Measurements from ENCODE around the gene OVAAL.
"Not testable (repeated sequence)": the region's sequence is repeated elsewhere in the genome, so short reads cannot be mapped to it uniquely, and the experiment has no call there.

Gene OVAAL

GRCh38 chr1:180540697-180541594 is 17.8 kb upstream of the OVAAL start:
- no peak for FAIRE-seq

- no peak for FAIRE-seq
These were observed 16.5 kb upstream of the OVAAL start for GRCh38 chr1:180542113-180542837.

- FAIRE-seq: no peak
These were observed 16.0 kb upstream of the OVAAL start for GRCh38 chr1:180542838-180543145.

GRCh38 chr1:180544050-180544449 is 14.7 kb upstream of the OVAAL start:
- no peak for FAIRE-seq

- FAIRE-seq: no peak
These were observed 12.8 kb upstream of the OVAAL start for GRCh38 chr1:180545991-180546390.

- FAIRE-seq: no peak
These were observed 10.0 kb upstream of the OVAAL start for GRCh38 chr1:180548686-180549317.

- not testable (repeated sequence) for FAIRE-seq
These were observed 9.0 kb upstream of the OVAAL start for GRCh38 chr1:180549770-180550169.

- no peak for FAIRE-seq
These were observed 8.5 kb upstream of the OVAAL start for GRCh38 chr1:180550241-180550640.

- no peak for FAIRE-seq
These were observed 6.8 kb upstream of the OVAAL start for GRCh38 chr1:180551997-180552396.

- FAIRE-seq: not testable (repeated sequence)
These were observed 5.7 kb upstream of the OVAAL start for GRCh38 chr1:180553046-180553445.

- FAIRE-seq: no peak
These were observed 3.4 kb upstream of the OVAAL start for GRCh38 chr1:180555411-180555810.

- no peak for FAIRE-seq
These were observed 1.6 kb downstream of the OVAAL start for GRCh38 chr1:180560200-180560867.

GRCh38 chr1:180560868-180561600 is 2.3 kb downstream of the OVAAL start:
- no peak for FAIRE-seq

GRCh38 chr1:180562640-180563025 is 3.9 kb downstream of the OVAAL start:
- no peak for FAIRE-seq

GRCh38 chr1:180563026-180563827 is 4.5 kb downstream of the OVAAL start:
- no peak for FAIRE-seq

- FAIRE-seq: no peak
These were observed 6.5 kb downstream of the OVAAL start for GRCh38 chr1:180565121-180565871.

GRCh38 chr1:180566026-180566425 is 7.3 kb downstream of the OVAAL start:
- no peak for FAIRE-seq

GRCh38 chr1:180566495-180566894 is 7.7 kb downstream of the OVAAL start:
- FAIRE-seq: no peak

GRCh38 chr1:180567654-180568053 is 8.9 kb downstream of the OVAAL start:
- FAIRE-seq: no peak

- no peak for FAIRE-seq
These were observed 9.4 kb downstream of the OVAAL start for GRCh38 chr1:180568184-180568583.
